ENCODE measurements around the gene NPW.

DNA sequence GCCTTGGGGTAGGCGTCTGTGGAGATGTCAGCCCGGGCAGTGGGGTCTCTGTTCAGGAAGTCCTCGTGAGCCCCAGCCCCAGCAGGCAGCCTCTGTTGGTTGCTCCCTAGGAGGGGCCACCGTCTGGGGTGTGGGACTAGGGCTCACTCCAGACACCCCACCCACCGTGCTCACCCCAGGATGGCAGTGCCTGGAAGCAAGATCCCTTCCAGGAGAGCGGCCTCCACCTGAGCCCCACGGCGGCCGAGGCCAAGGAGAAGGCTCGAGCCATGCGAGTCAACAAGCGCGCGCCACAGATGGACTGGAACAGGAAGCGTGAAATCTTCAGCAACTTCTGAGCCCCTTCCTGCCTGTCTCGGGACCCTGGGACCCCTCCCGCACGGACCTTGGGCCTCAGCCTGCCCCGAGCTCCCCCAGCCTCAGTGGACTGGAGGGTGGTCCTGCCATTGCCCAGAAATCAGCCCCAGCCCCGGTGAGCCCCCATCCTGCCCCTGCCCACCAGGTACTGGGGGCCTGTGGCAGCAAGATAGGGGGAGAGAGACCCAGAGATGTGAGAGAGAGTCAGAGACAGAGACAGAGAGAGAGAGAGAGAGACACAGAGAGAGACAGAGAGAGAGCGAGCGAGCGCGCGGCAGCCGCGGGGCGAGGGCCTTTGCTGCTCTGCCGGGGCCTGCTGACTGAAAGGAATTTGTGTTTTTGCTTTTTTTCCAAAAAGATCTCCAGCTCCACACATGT is 18.2 kb downstream of the NPW start:
- TF ChIP-seq EZH2 (IDR thresholded peaks at IDR 0.05) (no peak), POLR2AphosphoS5 (IDR thresholded peaks at IDR 0.05; ENCODE audit: borderline replicate concordance, low read depth, low read length) (no peak)
